Liver (tissue), 3 donors: Measurements from ENCODE around the gene LHFPL2.

Experiments used
- CTCF ChIP-seq: fragments of 150-350 bp; IDR thresholded peaks from 2 replicates; pipeline ENCODE4 v1.5.1; 2017; ENCODE audit warnings: improper control_type of control experiment, low read depth, low read length; ENCODE audit not compliant: missing input control
- FOXA1 ChIP-seq: IDR thresholded peaks from 2 replicates; pipeline ENCODE4 v1.6.1; 2016; ENCODE audit warnings: antibody characterized with exemption
- GABPA ChIP-seq, 2 donors: IDR thresholded peaks in 1 of 2; conservative IDR thresholded peaks in 1 of 2; 2 replicates each; pipeline ENCODE4 v1.6.1; 2016; ENCODE audit warnings: antibody characterized with exemption in 2 of 2, mild to moderate bottlenecking in 1 of 2, moderate library complexity in 1 of 2
- REST ChIP-seq: IDR thresholded peaks from 2 replicates; pipeline ENCODE4 v1.6.1; 2016; ENCODE audit warnings: antibody characterized with exemption, mild to moderate bottlenecking
- RXRA ChIP-seq, 2 donors: IDR thresholded peaks; 2 replicates each; pipeline ENCODE4 v1.6.1; 2017 to 2018; ENCODE audit warnings: antibody characterized with exemption in 2 of 2, mild to moderate bottlenecking in 1 of 2
- SP1 ChIP-seq: IDR thresholded peaks from 2 replicates; pipeline ENCODE4 v1.6.1; 2018; ENCODE audit warnings: antibody characterized with exemption, mild to moderate bottlenecking
- TF ChIP-seq, protein P1 (sequence below): IDR thresholded peaks from 2 replicates; pipeline ENCODE4 v1.6.1; 2016; ENCODE audit warnings: antibody characterized with exemption
- donor health status: healthy.
- donor health status: healthy.

DNA sequence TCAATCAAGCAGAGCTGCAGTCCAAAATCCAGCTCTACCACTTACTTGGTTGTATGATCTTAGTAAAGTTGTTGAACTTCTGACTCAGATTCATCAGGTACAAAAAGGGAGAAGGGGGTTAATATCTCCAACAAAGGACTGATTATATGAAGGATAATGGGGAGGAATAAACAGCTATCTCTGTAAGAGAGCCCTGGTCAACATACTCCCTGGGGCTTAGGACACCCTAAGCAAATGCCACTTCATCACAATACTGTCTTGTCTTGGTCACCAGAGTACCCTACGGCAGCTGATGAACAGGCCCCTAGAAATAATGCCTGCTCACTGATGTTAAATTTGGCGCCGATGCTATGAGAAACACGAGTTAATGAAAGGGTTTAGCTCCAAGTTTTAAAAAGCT, 34.8 kb downstream of the LHFPL2 start:
- no peak for TF ChIP-seq CTCF
- TF ChIP-seq RXRA (IDR thresholded peaks at IDR 0.05) = no peak
- TF ChIP-seq GABPA (IDR thresholded peaks at IDR 0.05 in 1 of 2, conservative IDR thresholded peaks at IDR 0.05 in 1 of 2) = no peak
- TF ChIP-seq SP1 = no peak
- TF ChIP-seq REST = no peak
- TF ChIP-seq, protein P1, sequence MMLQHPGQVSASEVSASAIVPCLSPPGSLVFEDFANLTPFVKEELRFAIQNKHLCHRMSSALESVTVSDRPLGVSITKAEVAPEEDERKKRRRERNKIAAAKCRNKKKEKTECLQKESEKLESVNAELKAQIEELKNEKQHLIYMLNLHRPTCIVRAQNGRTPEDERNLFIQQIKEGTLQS = no peak
- no peak for TF ChIP-seq FOXA1
